Osteoblast (primary cell): Measurements from ENCODE around the gene EVPLL. TPM values are rescaled to one million over a fixed set of nuclear protein-coding genes. Genes with fewer than 3 reads are reported as not detected.

ENCODE experiments used
- DNase-seq: peaks from one replicate; pipeline ENCODE4 v3.0.0; 2011; ENCODE audit warnings: low spot score, mixed read lengths; ENCODE audit not compliant: insufficient read length; ENCODE audit errors: missing footprints
- H2AFZ ChIP-seq: 2 replicates; pipeline ENCODE4 v1.6.0; 2011; ENCODE audit warnings: mild to moderate bottlenecking, low read length
- H3K27ac ChIP-seq: 2 replicates; pipeline ENCODE4 v1.5.1; 2011; ENCODE audit warnings: mild to moderate bottlenecking, low read depth, low read length, moderate library complexity
- H3K27me3 ChIP-seq: 2 replicates; pipeline ENCODE4 v1.6.0; 2012; ENCODE audit warnings: mild to moderate bottlenecking, control low read depth, inconsistent platforms, low read length, moderate library complexity; ENCODE audit not compliant: insufficient read depth
- H3K36me3 ChIP-seq: 2 replicates; pipeline ENCODE4 v1.5.1; 2011; ENCODE audit warnings: mild to moderate bottlenecking, low read length, control low read depth, moderate library complexity; ENCODE audit not compliant: insufficient read depth
- H3K4me1 ChIP-seq: 2 replicates; pipeline ENCODE4 v1.5.1; 2011; ENCODE audit warnings: mild to moderate bottlenecking, low read length, control low read depth, moderate library complexity; ENCODE audit not compliant: insufficient read depth
- H3K4me2 ChIP-seq: 2 replicates; pipeline ENCODE4 v1.6.0; 2011; ENCODE audit warnings: mild to moderate bottlenecking, low read length; ENCODE audit not compliant: insufficient read depth
- H3K4me3 ChIP-seq: fragments of 200-600 bp; sonication (generic); 3 replicates; pipeline ENCODE4 v1.5.1; 2012; ENCODE audit warnings: mild to moderate bottlenecking, low read length, inconsistent platforms; ENCODE audit not compliant: insufficient read depth
- H3K79me2 ChIP-seq: 2 replicates; pipeline ENCODE4 v1.6.0; 2012; ENCODE audit warnings: mild to moderate bottlenecking, low read length, control low read depth, inconsistent platforms; ENCODE audit not compliant: insufficient read depth
- H3K9me3 ChIP-seq: 2 replicates; pipeline ENCODE4 v1.5.1; 2011; ENCODE audit warnings: low read depth, low read length, control low read depth
- H4K20me1 ChIP-seq: 2 replicates; pipeline ENCODE4 v1.6.0; 2012; ENCODE audit warnings: mild to moderate bottlenecking, low read length, control low read depth; ENCODE audit not compliant: insufficient read depth
- CTCF ChIP-seq: IDR thresholded peaks from 2 replicates; pipeline ENCODE4 v1.5.1; 2011; ENCODE audit warnings: mild to moderate bottlenecking, low read depth, low read length, moderate library complexity; ENCODE audit errors: extremely low read depth
- total RNA-seq: library from RNA; depleted of rRNA; stranded (reverse); fragments of >200 nt; gene quantifications from 2 replicates; pipeline ENCODE4 v1.2.3, GENCODE V29; 2012

Gene EVPLL
- total RNA-seq, 1 donor = not detected

GRCh38 chr17:18379246-18380146 lies 1.9 kb downstream of the EVPLL start:
- Histone ChIP-seq H3K27ac (no peak overlapping the region), H2AFZ (no peak overlapping the region), H3K4me1 (no peaks in the 10 kb centered on the region), H3K27me3 (peaks cover 9% of the 10 kb centered on the region), H3K9me3 (peaks cover 2% of the 10 kb centered on the region), H4K20me1 (no peaks in the 10 kb centered on the region), H3K4me2 (no peak overlapping the region), H3K36me3 (no peaks in the 10 kb centered on the region), H3K4me3 (no peak overlapping the region), H3K79me2 (no peaks in the 10 kb centered on the region)
- TF ChIP-seq CTCF = no peak
- no peak for DNase-seq

- H3K4me2 ChIP-seq = no peak overlapping the region
- no peaks in the 10 kb centered on the region for H3K9me3 ChIP-seq
- H4K20me1 ChIP-seq = no peaks in the 10 kb centered on the region
- TF ChIP-seq CTCF = no peak
- no peaks in the 10 kb centered on the region for H3K79me2 ChIP-seq
- no peak overlapping the region for H3K27ac ChIP-seq
- no peaks in the 10 kb centered on the region for H3K4me1 ChIP-seq
- peaks cover 9% of the 10 kb centered on the region for H3K27me3 ChIP-seq
- H3K36me3 ChIP-seq = no peaks in the 10 kb centered on the region
- no peak for DNase-seq
- no peak overlapping the region for H2AFZ ChIP-seq
- H3K4me3 ChIP-seq = no peak overlapping the region
Measured at GRCh38 chr17:18380471-18381157, 3.0 kb downstream of the EVPLL start.

- Histone ChIP-seq H3K27me3 (peaks cover 9% of the 10 kb centered on the region), H3K36me3 (no peaks in the 10 kb centered on the region), H3K79me2 (no peaks in the 10 kb centered on the region), H3K4me1 (no peaks in the 10 kb centered on the region), H3K27ac (no peak overlapping the region), H3K4me2 (no peak overlapping the region), H3K4me3 (no peak overlapping the region), H4K20me1 (no peaks in the 10 kb centered on the region), H3K9me3 (no peaks in the 10 kb centered on the region), H2AFZ (no peak overlapping the region)
- DNase-seq = no peak
- no peak for TF ChIP-seq CTCF
Measured at GRCh38 chr17:18381158-18381952, 3.8 kb downstream of the EVPLL start.

GRCh38 chr17:18381953-18382245 lies 4.3 kb downstream of the EVPLL start:
- no peaks in the 10 kb centered on the region for H3K79me2 ChIP-seq
- no peak overlapping the region for H2AFZ ChIP-seq
- H3K36me3 ChIP-seq = no peaks in the 10 kb centered on the region
- no peak for DNase-seq
- no peak for TF ChIP-seq CTCF
- peaks cover 9% of the 10 kb centered on the region for H3K27me3 ChIP-seq
- no peak overlapping the region for H3K27ac ChIP-seq
- H3K9me3 ChIP-seq = no peaks in the 10 kb centered on the region
- H4K20me1 ChIP-seq = no peaks in the 10 kb centered on the region
- no peaks in the 10 kb centered on the region for H3K4me1 ChIP-seq
- no peak overlapping the region for H3K4me3 ChIP-seq
- no peak overlapping the region for H3K4me2 ChIP-seq
